HEK293 (cell line): ENCODE results near the gene FADS3.

Source experiments
- KLF16 ChIP-seq: fragments of 450-650 bp; formaldehyde crosslinking; IDR thresholded peaks from 2 replicates; pipeline ENCODE4 v1.5.1; 2017; ENCODE audit warnings: missing biosample characterization, missing genetic modification characterization
- ZBTB21 ChIP-seq: fragments of 450-650 bp; formaldehyde crosslinking; IDR thresholded peaks from 2 replicates; pipeline ENCODE4 v1.5.1; 2017; ENCODE audit warnings: missing biosample characterization, missing genetic modification characterization
- ZNF585B ChIP-seq: fragments of 450-650 bp; formaldehyde crosslinking; IDR thresholded peaks from 2 replicates; pipeline ENCODE4 v1.5.1; 2016; ENCODE audit warnings: missing biosample characterization, missing genetic modification characterization
- ZNF670 ChIP-seq: fragments of 450-650 bp; formaldehyde crosslinking; IDR thresholded peaks from 2 replicates; pipeline ENCODE4 v1.5.1; 2016; ENCODE audit warnings: missing biosample characterization, missing genetic modification characterization, low read depth
- ZNF707 ChIP-seq: fragments of 450-650 bp; formaldehyde crosslinking; IDR thresholded peaks from 2 replicates; pipeline ENCODE4 v1.5.1; 2016; ENCODE audit warnings: missing biosample characterization, missing genetic modification characterization
- ZSCAN16 ChIP-seq: fragments of 450-650 bp; formaldehyde crosslinking; IDR thresholded peaks from 2 replicates; pipeline ENCODE4 v1.5.1; 2016; ENCODE audit warnings: missing biosample characterization, missing genetic modification characterization
- TF ChIP-seq, protein P1 (sequence below): fragments of 450-650 bp; formaldehyde crosslinking; IDR thresholded peaks from 2 replicates; pipeline ENCODE4 v1.5.1; 2016; ENCODE audit warnings: missing biosample characterization, missing genetic modification characterization
- TF ChIP-seq, protein P2 (sequence below): fragments of 450-650 bp; formaldehyde crosslinking; IDR thresholded peaks from 2 replicates; pipeline ENCODE4 v1.5.1; 2016; ENCODE audit warnings: missing biosample characterization, missing genetic modification characterization, low read depth

DNA sequence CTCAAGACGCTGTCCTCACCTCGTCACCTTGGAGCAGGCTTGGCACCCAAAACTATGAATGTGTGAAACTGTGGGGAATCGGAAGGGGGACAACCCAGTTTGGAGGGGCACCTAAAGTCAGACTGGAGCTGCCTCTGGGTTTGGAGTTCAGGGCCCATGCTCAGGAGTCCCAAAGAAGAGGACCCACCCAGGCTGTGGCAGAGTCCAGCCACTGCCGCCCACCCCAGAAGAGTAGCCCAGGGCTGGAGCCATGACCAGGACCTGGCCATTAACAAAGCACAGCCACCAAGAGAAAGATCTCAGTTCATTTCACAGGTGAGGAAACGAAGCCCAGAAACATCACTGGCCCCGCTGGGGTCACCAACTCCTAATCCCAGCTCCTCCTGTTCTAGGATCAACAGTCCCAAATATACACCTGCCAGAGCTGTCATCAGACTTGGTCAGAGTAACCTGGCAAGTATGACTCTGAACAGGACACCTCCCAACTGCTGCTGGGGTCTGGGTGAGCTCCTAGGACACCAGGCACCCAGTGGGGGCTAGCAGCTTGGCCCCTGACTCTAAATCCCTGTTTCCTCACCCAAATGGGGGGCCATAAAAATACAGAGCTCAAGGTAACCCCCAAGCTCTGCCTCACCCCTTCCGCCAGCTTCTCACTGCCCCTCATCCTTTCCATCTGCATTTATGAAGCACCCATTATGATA is 23.3 kb upstream of the FADS3 start:
- TF ChIP-seq, protein P1, sequence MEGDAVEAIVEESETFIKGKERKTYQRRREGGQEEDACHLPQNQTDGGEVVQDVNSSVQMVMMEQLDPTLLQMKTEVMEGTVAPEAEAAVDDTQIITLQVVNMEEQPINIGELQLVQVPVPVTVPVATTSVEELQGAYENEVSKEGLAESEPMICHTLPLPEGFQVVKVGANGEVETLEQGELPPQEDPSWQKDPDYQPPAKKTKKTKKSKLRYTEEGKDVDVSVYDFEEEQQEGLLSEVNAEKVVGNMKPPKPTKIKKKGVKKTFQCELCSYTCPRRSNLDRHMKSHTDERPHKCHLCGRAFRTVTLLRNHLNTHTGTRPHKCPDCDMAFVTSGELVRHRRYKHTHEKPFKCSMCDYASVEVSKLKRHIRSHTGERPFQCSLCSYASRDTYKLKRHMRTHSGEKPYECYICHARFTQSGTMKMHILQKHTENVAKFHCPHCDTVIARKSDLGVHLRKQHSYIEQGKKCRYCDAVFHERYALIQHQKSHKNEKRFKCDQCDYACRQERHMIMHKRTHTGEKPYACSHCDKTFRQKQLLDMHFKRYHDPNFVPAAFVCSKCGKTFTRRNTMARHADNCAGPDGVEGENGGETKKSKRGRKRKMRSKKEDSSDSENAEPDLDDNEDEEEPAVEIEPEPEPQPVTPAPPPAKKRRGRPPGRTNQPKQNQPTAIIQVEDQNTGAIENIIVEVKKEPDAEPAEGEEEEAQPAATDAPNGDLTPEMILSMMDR (tag by site-specific recombination) = no peak
- no peak for TF ChIP-seq ZNF585B
- no peak for TF ChIP-seq KLF16 (tag by site-specific recombination)
- no peak for TF ChIP-seq ZBTB21 (tag by site-specific recombination)
- TF ChIP-seq ZNF670 = no peak
- no peak for TF ChIP-seq ZSCAN16 (tag by site-specific recombination)
- TF ChIP-seq, protein P2, sequence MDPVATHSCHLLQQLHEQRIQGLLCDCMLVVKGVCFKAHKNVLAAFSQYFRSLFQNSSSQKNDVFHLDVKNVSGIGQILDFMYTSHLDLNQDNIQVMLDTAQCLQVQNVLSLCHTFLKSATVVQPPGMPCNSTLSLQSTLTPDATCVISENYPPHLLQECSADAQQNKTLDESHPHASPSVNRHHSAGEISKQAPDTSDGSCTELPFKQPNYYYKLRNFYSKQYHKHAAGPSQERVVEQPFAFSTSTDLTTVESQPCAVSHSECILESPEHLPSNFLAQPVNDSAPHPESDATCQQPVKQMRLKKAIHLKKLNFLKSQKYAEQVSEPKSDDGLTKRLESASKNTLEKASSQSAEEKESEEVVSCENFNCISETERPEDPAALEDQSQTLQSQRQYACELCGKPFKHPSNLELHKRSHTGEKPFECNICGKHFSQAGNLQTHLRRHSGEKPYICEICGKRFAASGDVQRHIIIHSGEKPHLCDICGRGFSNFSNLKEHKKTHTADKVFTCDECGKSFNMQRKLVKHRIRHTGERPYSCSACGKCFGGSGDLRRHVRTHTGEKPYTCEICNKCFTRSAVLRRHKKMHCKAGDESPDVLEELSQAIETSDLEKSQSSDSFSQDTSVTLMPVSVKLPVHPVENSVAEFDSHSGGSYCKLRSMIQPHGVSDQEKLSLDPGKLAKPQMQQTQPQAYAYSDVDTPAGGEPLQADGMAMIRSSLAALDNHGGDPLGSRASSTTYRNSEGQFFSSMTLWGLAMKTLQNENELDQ (tag by site-specific recombination) = no peak
- no peak for TF ChIP-seq ZNF707 (tag by site-specific recombination)
